WI38 (cell line): ENCODE data around the gene PEMT.

Experiments used
- H3K4me3 ChIP-seq: 2 replicates; pipeline ENCODE4 v1.5.1; 2011; ENCODE audit warnings: low read depth, mild to moderate bottlenecking, control low read depth, low read length
- TF ChIP-seq, protein P1 (sequence below): IDR thresholded peaks from 2 replicates; pipeline ENCODE4 v1.5.1; 2012; ENCODE audit warnings: low read depth, mild to moderate bottlenecking, control low read depth, low read length

Gene PEMT

DNA sequence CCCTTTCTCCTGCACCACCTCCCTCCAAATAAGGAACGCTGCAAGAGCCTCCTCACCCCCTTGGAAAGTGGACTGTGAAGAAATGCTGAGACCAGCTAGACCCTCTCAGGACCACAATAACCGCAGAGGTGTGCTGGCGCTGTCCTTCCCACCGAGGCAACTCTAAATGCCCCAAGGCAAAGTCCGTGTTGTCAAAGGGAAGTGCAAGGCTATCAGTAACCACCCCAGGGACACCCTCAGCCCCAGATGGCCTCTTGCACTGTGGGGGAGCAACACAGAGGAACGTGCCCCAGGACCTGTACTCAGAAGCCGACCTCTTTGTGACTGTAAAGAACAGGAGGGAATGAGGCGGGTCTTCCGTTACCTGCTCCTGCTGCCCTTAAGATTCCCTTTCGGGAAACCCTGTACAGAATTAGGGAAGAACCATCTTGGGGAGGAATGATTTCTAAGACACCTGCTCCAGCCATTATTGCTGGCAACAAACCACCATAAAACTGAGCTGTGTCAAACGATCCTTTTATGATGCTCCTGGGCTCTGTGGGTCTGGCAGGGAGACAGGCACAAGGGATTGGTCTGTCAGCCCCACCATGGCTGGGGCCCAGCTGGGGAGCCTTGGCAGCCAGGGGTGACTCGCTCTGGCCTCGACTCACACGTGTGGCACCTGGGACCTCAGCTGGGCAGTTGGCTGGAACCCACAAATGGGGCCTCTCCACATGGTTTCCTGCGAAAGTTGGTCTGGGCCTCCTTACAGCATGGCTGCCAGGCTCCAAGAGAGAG is 129.3 kb downstream of the PEMT start:
- H3K4me3 ChIP-seq, result no peak overlapping the region
- TF ChIP-seq, protein P1, sequence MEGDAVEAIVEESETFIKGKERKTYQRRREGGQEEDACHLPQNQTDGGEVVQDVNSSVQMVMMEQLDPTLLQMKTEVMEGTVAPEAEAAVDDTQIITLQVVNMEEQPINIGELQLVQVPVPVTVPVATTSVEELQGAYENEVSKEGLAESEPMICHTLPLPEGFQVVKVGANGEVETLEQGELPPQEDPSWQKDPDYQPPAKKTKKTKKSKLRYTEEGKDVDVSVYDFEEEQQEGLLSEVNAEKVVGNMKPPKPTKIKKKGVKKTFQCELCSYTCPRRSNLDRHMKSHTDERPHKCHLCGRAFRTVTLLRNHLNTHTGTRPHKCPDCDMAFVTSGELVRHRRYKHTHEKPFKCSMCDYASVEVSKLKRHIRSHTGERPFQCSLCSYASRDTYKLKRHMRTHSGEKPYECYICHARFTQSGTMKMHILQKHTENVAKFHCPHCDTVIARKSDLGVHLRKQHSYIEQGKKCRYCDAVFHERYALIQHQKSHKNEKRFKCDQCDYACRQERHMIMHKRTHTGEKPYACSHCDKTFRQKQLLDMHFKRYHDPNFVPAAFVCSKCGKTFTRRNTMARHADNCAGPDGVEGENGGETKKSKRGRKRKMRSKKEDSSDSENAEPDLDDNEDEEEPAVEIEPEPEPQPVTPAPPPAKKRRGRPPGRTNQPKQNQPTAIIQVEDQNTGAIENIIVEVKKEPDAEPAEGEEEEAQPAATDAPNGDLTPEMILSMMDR, result no peak

DNA sequence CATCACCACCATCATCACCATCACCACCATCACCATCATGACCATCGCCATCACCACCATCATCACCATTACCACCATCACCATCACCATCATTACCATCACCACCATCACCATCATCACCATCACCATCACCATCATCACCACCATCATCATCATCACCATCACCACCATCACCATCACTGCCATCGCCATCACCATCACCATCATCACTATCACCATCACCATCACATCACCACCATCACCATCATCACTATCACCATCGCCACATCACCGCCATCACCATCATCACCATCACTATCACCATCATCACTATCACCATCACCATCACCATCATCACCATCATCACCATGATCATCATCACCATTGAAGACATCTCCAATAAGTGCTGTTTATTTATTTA is 131.5 kb downstream of the PEMT start:
- TF ChIP-seq, protein P1, result no peak
- H3K4me3 ChIP-seq, result no peak overlapping the region

DNA sequence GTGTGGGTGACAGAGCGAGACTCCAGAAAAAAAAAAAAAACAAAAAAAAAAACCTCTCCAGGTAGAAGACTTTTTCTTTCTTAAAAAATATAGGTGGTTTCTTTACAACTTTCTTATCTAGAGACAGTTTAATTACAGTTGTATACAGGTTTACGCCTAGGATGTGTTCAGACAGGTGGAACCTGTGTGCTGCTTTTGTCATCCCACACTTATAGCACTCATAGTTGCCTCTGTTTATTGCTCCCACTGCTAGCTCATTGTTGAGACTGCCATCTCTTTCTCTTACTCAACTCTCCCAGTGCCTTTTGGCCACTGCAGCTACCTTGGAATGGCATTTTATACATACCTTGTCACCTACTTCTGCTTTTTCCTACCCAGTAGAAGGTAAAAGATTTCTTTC is 133.8 kb downstream of the PEMT start:
- TF ChIP-seq, protein P1, result no peak
- no peak overlapping the region for H3K4me3 ChIP-seq

DNA sequence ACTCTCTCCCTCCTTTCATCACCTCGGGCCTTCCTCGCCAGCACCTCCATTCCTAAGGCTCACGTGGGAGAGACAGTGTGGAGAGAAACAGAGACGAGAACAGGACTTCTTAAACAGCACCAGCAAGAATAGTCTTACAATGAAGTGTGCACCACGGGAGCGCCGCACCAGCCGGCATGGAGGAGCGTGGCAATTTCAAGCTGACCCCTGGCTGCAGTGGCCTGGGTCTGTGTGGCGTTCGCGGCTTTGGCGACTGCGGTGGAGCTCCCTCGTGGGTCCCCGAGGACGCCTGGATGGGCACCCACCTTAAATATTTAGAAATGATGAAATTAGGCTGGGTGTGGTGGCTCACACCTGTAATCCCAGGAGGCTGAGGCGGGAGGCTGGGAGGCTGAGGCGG is 135.3 kb downstream of the PEMT start:
- TF ChIP-seq, protein P1, result no peak
- no peak overlapping the region for H3K4me3 ChIP-seq
